Esophagus muscularis mucosa (tissue), 4 donors: ENCODE data around the gene MRPS27. TPM values are rescaled to one million over a fixed set of nuclear protein-coding genes. Genes with fewer than 3 reads are reported as not detected.

Source experiments
- DNase-seq: peaks from one replicate; pipeline ENCODE4 v3.0.0-alpha.2; 2017; ENCODE audit errors: extremely low spot score
- H3K27ac ChIP-seq, 4 donors: fragments of 200-600 bp; sonication (generic); replicated peaks in 1 of 4; 1 replicate in 3 of 4; 2 replicates in 1 of 4; pipeline ENCODE4 v1.5.1; 2016 to 2019; ENCODE audit warnings: mild to moderate bottlenecking in 1 of 4
- H3K27me3 ChIP-seq, 4 donors: fragments of 200-600 bp; sonication (generic); one replicate each; pipeline versions ENCODE4 v1.5.1 to v1.6.0; 2016 to 2019
- H3K36me3 ChIP-seq, 4 donors: fragments of 200-600 bp; sonication (generic); one replicate each; pipeline ENCODE4 v1.5.1; 2016 to 2019
- H3K4me1 ChIP-seq, 4 donors: fragments of 200-600 bp; sonication (generic); one replicate each; pipeline ENCODE4 v1.5.1; 2016 to 2019
- H3K4me3 ChIP-seq, 4 donors: fragments of 200-600 bp; sonication (generic); 1 replicate in 2 of 4; 2 replicates in 2 of 4; pipeline ENCODE4 v1.5.1; 2016 to 2019; ENCODE audit warnings: mild to moderate bottlenecking in 4 of 4, moderate library complexity in 1 of 4
- H3K9me3 ChIP-seq, 4 donors: fragments of 200-600 bp; sonication (generic); 1 replicate in 3 of 4; 2 replicates in 1 of 4; pipeline ENCODE4 v1.5.1; 2016 to 2019
- CTCF ChIP-seq, 3 experiments: fragments of 200-600 bp in 2 of 3; fragments of 450-650 bp in 1 of 3; sonication (generic) in 2 of 3; IDR thresholded peaks; one replicate each; pipeline ENCODE4 v1.5.1; 2017 to 2019; ENCODE audit warnings: antibody characterized with exemption in 3 of 3, mild to moderate bottlenecking in 2 of 3, moderate library complexity in 1 of 3
- EP300 ChIP-seq: sonication (generic); formaldehyde crosslinking; IDR thresholded peaks from one replicate; pipeline ENCODE4 v1.6.1; 2017; ENCODE audit warnings: antibody characterized with exemption
- POLR2A ChIP-seq: fragments of 450-650 bp; IDR thresholded peaks from one replicate; pipeline ENCODE4 v1.6.1; 2017; ENCODE audit warnings: antibody characterized with exemption, moderate library complexity, mild to moderate bottlenecking, low read depth
- POLR2AphosphoS5 ChIP-seq, 2 donors: sonication (generic); formaldehyde crosslinking; IDR thresholded peaks; one replicate each; pipeline ENCODE4 v1.6.1; 2017; ENCODE audit warnings: antibody characterized with exemption in 2 of 2
- WGBS: methylation state at CpG from one replicate; pipeline ENCODE4 v1.1.5; 2018; 5-methylcytosine and 5-hydroxymethylcytosine counted together
- intact Hi-C: fragments of 100-400 bp; cut with DNase I; formaldehyde crosslinking; loops from one replicate; pipeline ENCODE4 v1.15.1; 2023
- total RNA-seq, 4 donors: library from RNA; depleted of rRNA; stranded (reverse); fragments of >200 nt; gene quantifications; one replicate each; pipeline versions ENCODE4 v1.1.0 to v1.2.1, GENCODE V29; 2016

The MRPS27 gene
- total RNA-seq, 4 donors from 2014 or later, result 38.6 to 53.5 (median 45.7) TPM

- Histone ChIP-seq H3K27me3 (no peaks in the 10 kb centered on the region), H3K4me1 (peaks cover 65 to 93% (median 86%) of the 10 kb centered on the region in 4 donors), H3K4me3 (no peak overlapping the region), H3K36me3 (no peaks in the 10 kb centered on the region), H3K27ac (peak overlapping the region; percentile 70 to 81 (median 78)), H3K9me3 (no peaks in the 10 kb centered on the region)
- intact Hi-C loops, result no loop called here
- DNase-seq, result no peak
- TF ChIP-seq CTCF (IDR thresholded peaks at IDR 0.05) (no peak), POLR2AphosphoS5 (IDR thresholded peaks at IDR 0.05) (peak; percentile 22 to 48)
- WGBS, result 43% methylated on average over 2 of the region's 2 CpGs
Observed at GRCh38 chr5:72248410-72248981, 71.5 kb downstream of the MRPS27 start.

GRCh38 chr5:72246954-72247442, 73.0 kb downstream of the MRPS27 start:
- 40% methylated on average over 4 of the region's 4 CpGs for WGBS
- intact Hi-C loops, result no loop called here
- H3K4me1 ChIP-seq, result peaks cover 58 to 88% (median 82%) of the 10 kb centered on the region in 4 donors

GRCh38 chr5:72245951-72246532, 74.0 kb downstream of the MRPS27 start:
- no peaks in the 10 kb centered on the region for H3K36me3 ChIP-seq
- H3K27ac ChIP-seq, result peak overlapping the region; percentile 70 to 81 (median 78)
- H3K4me1 ChIP-seq, result peaks cover 48 to 88% (median 82%) of the 10 kb centered on the region in 4 donors
- peak in 2 of 3 experiments; percentile 24 to 42 for TF ChIP-seq CTCF (IDR thresholded peaks at IDR 0.05)
- peak; percentile 26 to 47 for TF ChIP-seq POLR2AphosphoS5 (IDR thresholded peaks at IDR 0.05)
- no peak for TF ChIP-seq POLR2A
- TF ChIP-seq EP300, result no peak
- intact Hi-C loops, result no loop called here
- no peak for DNase-seq
- no peaks in the 10 kb centered on the region for H3K27me3 ChIP-seq
- no peak overlapping the region for H3K4me3 ChIP-seq
- WGBS, result 33% methylated on average over 3 of the region's 3 CpGs
- H3K9me3 ChIP-seq, result no peaks in the 10 kb centered on the region

More at GRCh38 chr5:72246954-72247442, 73.0 kb downstream of the MRPS27 start:
- Histone ChIP-seq H3K27ac (peak overlapping the region; percentile 70 to 81 (median 78)), H3K4me3 (no peak overlapping the region), H3K36me3 (no peaks in the 10 kb centered on the region), H3K27me3 (no peaks in the 10 kb centered on the region), H3K9me3 (no peaks in the 10 kb centered on the region)
- DNase-seq, result no peak
- TF ChIP-seq POLR2A, result no peak
- no peak for TF ChIP-seq EP300
- TF ChIP-seq CTCF (IDR thresholded peaks at IDR 0.05), result no peak
- no peak for TF ChIP-seq POLR2AphosphoS5 (IDR thresholded peaks at IDR 0.05)

- intact Hi-C loops, result no loop called here
- no peak for DNase-seq
- peaks cover 48 to 88% (median 82%) of the 10 kb centered on the region in 4 donors for H3K4me1 ChIP-seq
Observed at GRCh38 chr5:72245546-72245945, 74.5 kb downstream of the MRPS27 start.

More at GRCh38 chr5:72245546-72245945, 74.5 kb downstream of the MRPS27 start:
- TF ChIP-seq CTCF (IDR thresholded peaks at IDR 0.05), result no peak
- no peak for TF ChIP-seq POLR2A
- no peak for TF ChIP-seq EP300
- no peak for TF ChIP-seq POLR2AphosphoS5 (IDR thresholded peaks at IDR 0.05)
- no peak overlapping the region for H3K4me3 ChIP-seq
- H3K36me3 ChIP-seq, result no peaks in the 10 kb centered on the region
- WGBS, result 56% methylated on average over 1 of the region's 1 CpG
- H3K27me3 ChIP-seq, result no peaks in the 10 kb centered on the region
- H3K27ac ChIP-seq, result peak overlapping the region; percentile 70 to 81 (median 78)
- H3K9me3 ChIP-seq, result no peaks in the 10 kb centered on the region
